ENCODE measurements around the gene ZSWIM1.

ZSWIM1 gene

GRCh38 chr20:45888681-45889080 lies 7.7 kb downstream of the ZSWIM1 start:
- H3K4me3 ChIP-seq (replicated peaks in 1 of 2; ENCODE audit: low read depth in 2 of 2, low read length in 2 of 2): no peak overlapping the region
- no peak for DNase-seq (ENCODE audit: low read depth in 2 of 2)
- TF ChIP-seq CTCF (IDR thresholded peaks at IDR 0.05; ENCODE audit: low read depth, low read length): no peak

GRCh38 chr20:45890077-45890984 lies 9.3 kb downstream of the ZSWIM1 start:
- TF ChIP-seq CTCF (IDR thresholded peaks at IDR 0.05; ENCODE audit: low read depth, low read length): peak; percentile 66
- DNase-seq (ENCODE audit: low read depth in 2 of 2): peak; percentile 76 to 87
- peak overlapping the region; percentile 79 to 92 for H3K4me3 ChIP-seq (replicated peaks in 1 of 2; ENCODE audit: low read depth in 2 of 2, low read length in 2 of 2)

GRCh38 chr20:45890985-45891983 lies 10.3 kb downstream of the ZSWIM1 start, which contains the start of the genes CTSA and NEURL2:
CTSA (plus strand) TSS chr20:45891335; CDS start chr20:45891569, 234 bp downstream.
NEURL2 (minus strand) TSS chr20:45891208; CDS start chr20:45890991, 217 bp downstream.
- peak within 1 kb of the TSS; percentile 79 to 92 for H3K4me3 ChIP-seq (replicated peaks in 1 of 2; ENCODE audit: low read depth in 2 of 2, low read length in 2 of 2)
- no peak for TF ChIP-seq CTCF (IDR thresholded peaks at IDR 0.05; ENCODE audit: low read depth, low read length)
- DNase-seq (ENCODE audit: low read depth in 2 of 2): peak; percentile 95 to 96

GRCh38 chr20:45892049-45892825 lies 11.2 kb downstream of the ZSWIM1 start:
- peak; percentile 18 for TF ChIP-seq CTCF (IDR thresholded peaks at IDR 0.05; ENCODE audit: low read depth, low read length)
- peak overlapping the region; percentile 79 to 92 for H3K4me3 ChIP-seq (replicated peaks in 1 of 2; ENCODE audit: low read depth in 2 of 2, low read length in 2 of 2)
- DNase-seq (ENCODE audit: low read depth in 2 of 2): peak; percentile 42 to 49

GRCh38 chr20:45892828-45893500 lies 11.9 kb downstream of the ZSWIM1 start:
- no peak for TF ChIP-seq CTCF (IDR thresholded peaks at IDR 0.05; ENCODE audit: low read depth, low read length)
- no peak for DNase-seq (ENCODE audit: low read depth in 2 of 2)

More at GRCh38 chr20:45892828-45893500, 11.9 kb downstream of the ZSWIM1 start:
- H3K4me3 ChIP-seq (replicated peaks in 1 of 2; ENCODE audit: low read depth in 2 of 2, low read length in 2 of 2): peak overlapping the region in 1 of 2 donors; percentile 1
